Fibroblast of lung (primary cell): ENCODE measurements around the gene CTSE.

Source experiments
- EZH2 ChIP-seq: IDR thresholded peaks from 2 replicates; pipeline ENCODE4 v1.5.1; 2012; ENCODE audit warnings: low read length, control low read depth, mild to moderate bottlenecking; ENCODE audit errors: missing control alignments
- TF ChIP-seq, protein P1 (sequence below), 2 donors: IDR thresholded peaks in 1 of 2; conservative IDR thresholded peaks in 1 of 2; 1 replicate in 1 of 2; 2 replicates in 1 of 2; pipeline ENCODE4 v1.5.1; 2011 to 2012; ENCODE audit warnings: low read length in 2 of 2, control low read depth in 1 of 2, inconsistent platforms in 1 of 2, low read depth in 1 of 2, mild to moderate bottlenecking in 1 of 2

DNA sequence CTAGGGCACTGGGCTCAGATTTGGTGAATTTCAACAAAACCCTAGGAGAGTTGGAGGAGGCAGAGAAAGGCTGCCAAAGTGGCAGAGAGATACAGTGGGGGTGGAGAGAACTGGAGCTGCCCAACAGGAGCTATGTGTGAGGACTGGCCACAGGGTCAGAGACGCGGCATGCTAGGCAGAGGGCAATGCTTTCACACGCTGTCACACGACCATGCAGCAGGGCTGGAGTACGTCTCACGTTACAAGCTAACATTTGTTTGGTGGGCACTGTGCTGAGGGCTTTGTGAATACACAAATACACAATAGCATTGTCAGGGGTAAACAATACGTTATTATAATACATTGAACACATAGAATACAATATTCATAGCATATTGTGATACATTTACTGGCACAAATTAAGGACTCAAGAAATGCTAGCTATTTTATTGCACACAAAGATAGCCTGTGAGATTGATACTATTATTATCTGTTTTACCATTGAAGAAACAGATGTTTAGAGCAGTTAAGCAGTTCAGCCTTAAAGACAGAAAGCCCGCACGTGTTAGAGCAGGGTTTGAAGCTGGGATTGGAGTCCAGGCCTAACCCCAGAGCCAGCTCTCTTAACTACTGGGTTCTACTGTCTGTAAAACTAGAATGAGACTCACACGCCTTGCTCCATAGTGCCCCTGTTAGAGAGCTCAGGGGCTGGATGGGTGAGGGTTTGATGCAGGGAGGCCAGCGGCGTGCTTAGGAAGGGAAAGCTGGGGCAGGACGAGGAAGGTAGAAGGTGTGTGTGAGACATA lies 25.0 kb downstream of the CTSE start:
- no peak for TF ChIP-seq EZH2
- TF ChIP-seq, protein P1, sequence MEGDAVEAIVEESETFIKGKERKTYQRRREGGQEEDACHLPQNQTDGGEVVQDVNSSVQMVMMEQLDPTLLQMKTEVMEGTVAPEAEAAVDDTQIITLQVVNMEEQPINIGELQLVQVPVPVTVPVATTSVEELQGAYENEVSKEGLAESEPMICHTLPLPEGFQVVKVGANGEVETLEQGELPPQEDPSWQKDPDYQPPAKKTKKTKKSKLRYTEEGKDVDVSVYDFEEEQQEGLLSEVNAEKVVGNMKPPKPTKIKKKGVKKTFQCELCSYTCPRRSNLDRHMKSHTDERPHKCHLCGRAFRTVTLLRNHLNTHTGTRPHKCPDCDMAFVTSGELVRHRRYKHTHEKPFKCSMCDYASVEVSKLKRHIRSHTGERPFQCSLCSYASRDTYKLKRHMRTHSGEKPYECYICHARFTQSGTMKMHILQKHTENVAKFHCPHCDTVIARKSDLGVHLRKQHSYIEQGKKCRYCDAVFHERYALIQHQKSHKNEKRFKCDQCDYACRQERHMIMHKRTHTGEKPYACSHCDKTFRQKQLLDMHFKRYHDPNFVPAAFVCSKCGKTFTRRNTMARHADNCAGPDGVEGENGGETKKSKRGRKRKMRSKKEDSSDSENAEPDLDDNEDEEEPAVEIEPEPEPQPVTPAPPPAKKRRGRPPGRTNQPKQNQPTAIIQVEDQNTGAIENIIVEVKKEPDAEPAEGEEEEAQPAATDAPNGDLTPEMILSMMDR (conservative IDR thresholded peaks at IDR 0.05 in 1 of 2, IDR thresholded peaks at IDR 0.05 in 1 of 2; ENCODE audit: low read depth in 1 of 2, low read length in 2 of 2), result no peak
